ENCODE results near the gene ASPRV1.

DNA sequence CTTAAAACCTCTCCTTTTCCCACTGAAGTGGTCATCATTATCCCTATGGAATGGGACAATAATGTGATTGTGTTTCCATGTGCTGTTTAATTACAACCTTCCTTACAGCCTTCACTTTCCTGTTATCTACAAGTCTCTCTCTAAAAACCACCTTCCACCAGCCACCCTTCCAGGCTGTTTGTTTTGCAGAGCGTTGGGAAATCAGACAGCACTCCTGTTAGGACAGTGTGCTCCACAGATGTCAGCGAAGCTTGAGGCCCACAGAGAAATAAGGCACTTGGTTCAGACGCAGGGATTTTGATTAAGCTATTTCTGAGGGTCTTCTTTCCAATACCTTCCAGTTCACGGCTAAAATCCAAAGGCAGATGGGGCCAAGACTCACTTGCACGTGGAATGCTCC, 32.3 kb upstream of the ASPRV1 start:
- TF ChIP-seq, protein P1, sequence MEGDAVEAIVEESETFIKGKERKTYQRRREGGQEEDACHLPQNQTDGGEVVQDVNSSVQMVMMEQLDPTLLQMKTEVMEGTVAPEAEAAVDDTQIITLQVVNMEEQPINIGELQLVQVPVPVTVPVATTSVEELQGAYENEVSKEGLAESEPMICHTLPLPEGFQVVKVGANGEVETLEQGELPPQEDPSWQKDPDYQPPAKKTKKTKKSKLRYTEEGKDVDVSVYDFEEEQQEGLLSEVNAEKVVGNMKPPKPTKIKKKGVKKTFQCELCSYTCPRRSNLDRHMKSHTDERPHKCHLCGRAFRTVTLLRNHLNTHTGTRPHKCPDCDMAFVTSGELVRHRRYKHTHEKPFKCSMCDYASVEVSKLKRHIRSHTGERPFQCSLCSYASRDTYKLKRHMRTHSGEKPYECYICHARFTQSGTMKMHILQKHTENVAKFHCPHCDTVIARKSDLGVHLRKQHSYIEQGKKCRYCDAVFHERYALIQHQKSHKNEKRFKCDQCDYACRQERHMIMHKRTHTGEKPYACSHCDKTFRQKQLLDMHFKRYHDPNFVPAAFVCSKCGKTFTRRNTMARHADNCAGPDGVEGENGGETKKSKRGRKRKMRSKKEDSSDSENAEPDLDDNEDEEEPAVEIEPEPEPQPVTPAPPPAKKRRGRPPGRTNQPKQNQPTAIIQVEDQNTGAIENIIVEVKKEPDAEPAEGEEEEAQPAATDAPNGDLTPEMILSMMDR (IDR thresholded peaks at IDR 0.05 in 8 of 11, conservative IDR thresholded peaks at IDR 0.05 in 3 of 11), result no peak
- no peak for TF ChIP-seq POLR2A (IDR thresholded peaks at IDR 0.05)
- no peak for TF ChIP-seq POLR2AphosphoS5 (IDR thresholded peaks at IDR 0.05)

Data from spleen (tissue), 7 donors.